ENCODE measurements around the gene NSMF.

DNA sequence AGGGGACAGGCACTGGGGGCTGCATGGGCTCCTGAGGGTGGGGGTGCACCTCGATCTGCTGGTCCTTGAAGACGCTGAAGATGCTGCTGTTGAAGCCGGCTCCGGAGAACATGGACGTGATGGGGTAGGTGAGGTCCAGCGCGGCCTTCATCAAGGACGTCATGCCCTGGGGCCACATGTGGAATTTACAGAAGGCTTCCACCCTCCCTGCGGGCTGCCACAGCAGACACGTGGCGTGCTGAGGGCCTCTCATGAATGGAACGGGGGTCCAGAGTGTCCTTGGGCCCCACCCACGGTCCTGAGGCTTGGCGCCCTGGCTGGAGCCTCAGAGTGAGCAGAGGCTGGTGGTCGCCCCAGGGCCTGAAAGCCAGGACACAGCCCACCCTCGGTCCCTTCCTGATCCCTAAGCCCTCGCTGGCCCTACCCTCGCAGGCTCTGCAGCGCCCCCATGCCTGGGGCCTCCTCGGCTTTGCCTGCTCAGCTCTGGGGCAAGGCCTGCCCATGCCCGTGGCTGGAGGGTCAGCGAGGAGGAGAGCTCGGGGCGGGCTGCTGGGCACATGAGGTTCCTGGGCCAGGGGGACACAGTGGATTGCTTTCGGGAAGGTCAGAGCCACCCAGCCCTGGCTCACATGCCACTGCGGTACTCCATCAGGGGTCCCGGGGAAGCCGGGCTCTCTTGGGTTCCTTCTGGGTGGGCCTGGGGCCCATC is 5.3 kb upstream of the NSMF start:
- no peak for TF ChIP-seq POLR2A (IDR thresholded peaks at IDR 0.05)
- TF ChIP-seq, protein P1, sequence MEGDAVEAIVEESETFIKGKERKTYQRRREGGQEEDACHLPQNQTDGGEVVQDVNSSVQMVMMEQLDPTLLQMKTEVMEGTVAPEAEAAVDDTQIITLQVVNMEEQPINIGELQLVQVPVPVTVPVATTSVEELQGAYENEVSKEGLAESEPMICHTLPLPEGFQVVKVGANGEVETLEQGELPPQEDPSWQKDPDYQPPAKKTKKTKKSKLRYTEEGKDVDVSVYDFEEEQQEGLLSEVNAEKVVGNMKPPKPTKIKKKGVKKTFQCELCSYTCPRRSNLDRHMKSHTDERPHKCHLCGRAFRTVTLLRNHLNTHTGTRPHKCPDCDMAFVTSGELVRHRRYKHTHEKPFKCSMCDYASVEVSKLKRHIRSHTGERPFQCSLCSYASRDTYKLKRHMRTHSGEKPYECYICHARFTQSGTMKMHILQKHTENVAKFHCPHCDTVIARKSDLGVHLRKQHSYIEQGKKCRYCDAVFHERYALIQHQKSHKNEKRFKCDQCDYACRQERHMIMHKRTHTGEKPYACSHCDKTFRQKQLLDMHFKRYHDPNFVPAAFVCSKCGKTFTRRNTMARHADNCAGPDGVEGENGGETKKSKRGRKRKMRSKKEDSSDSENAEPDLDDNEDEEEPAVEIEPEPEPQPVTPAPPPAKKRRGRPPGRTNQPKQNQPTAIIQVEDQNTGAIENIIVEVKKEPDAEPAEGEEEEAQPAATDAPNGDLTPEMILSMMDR (IDR thresholded peaks at IDR 0.05 in 8 of 11, conservative IDR thresholded peaks at IDR 0.05 in 3 of 11), result no peak
